ENCODE results near the gene PLAU.

DNA sequence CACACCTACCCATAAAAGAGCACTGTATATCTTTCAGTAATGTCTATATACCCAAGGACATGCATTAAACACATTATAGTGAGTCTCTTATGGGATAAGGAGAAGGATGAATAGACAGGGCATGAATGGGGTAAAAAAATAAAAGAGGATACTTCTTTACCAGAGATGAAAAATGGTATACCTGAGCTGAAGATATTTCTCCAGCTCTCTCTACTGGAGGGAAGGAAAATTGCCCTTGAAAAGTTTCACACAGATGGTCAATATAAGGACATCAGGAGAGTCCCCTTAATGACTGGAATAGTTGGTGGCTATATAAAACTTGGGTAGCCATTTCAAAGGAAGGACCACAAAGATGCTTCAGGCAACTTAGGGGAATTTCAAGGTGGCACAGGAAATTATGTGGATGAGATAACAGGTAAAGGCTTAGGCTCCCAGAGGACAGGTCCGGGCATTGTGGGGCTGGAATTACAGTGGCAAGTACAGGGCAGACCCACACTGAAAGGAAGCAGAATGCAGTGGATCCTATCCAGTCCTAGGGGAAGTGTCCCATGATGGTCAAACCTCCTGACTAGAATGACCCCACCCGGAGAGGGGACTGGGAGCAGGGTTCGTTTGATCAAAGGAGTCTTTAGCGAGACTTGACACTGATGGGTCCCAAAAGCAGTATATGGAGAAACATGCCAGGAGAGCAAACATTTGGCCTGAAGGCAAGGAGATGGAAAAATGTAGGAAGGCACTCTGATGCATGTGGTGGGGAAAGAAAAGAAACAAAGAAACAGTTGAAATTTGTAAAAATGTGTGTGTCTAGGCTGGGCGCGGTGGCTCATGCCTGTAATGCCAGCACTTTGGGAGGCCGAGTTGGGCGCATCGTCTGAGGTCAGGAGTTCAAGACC lies 35.6 kb downstream of the PLAU start:
- no peak for TF ChIP-seq EZH2 (IDR thresholded peaks at IDR 0.05; ENCODE audit: borderline replicate concordance, low read depth, low read length, poor library complexity, severe bottlenecking)
- TF ChIP-seq CTCF (conservative IDR thresholded peaks at IDR 0.05; ENCODE audit: low read depth, low read length), result no peak

All from A673 (cell line).